OCI-LY7 (cell line): ENCODE measurements around the gene RPS15. TPM values are rescaled to one million over a fixed set of nuclear protein-coding genes. Genes with fewer than 3 reads are reported as not detected.

ENCODE experiments used
- BruUV-seq: library from RNA; stranded (reverse); fragments of 400-500 nt; replicated peaks from 2 replicates; lab custom pipeline; 2021; lab: Mats Ljungman, UMichigan
- CTCF ChIA-PET: fragments of 300-600 bp; sonication (Branson Sonifier 250); formaldehyde crosslinking; loops from one replicate; lab custom pipeline; 2022; ENCODE audit warnings: antibody characterized with exemption; ENCODE audit not compliant: unreplicated experiment; lab: Charles Lee
- POLR2A ChIA-PET: fragments of 300-600 bp; sonication (Branson Sonifier 250); formaldehyde crosslinking; loops from one replicate; lab custom pipeline; 2022; ENCODE audit warnings: antibody characterized with exemption; lab: Charles Lee
- DNase-seq: peaks from one replicate; pipeline ENCODE4 v3.0.0-alpha.2; 2015; ENCODE audit warnings: low spot score
- H2AFZ ChIP-seq: fragments of 200-600 bp; sonication (generic), shearing (Covaris generic); 2 replicates; pipeline ENCODE4 v1.6.1; 2014; ENCODE audit warnings: mild to moderate bottlenecking, antibody characterized with exemption, low read length, moderate library complexity
- H3K27ac ChIP-seq: fragments of 200-600 bp; sonication (generic); 2 replicates; pipeline ENCODE4 v1.5.1; 2014; ENCODE audit warnings: mixed run types, low read depth, mild to moderate bottlenecking, moderate library complexity, low read length, inconsistent platforms; ENCODE audit not compliant: poor library complexity, severe bottlenecking
- H3K36me3 ChIP-seq: fragments of 200-600 bp; sonication (generic); 2 replicates; pipeline ENCODE4 v1.6.1; 2014; ENCODE audit warnings: mild to moderate bottlenecking, antibody characterized with exemption, low read length, moderate library complexity, mixed read lengths; ENCODE audit not compliant: insufficient read depth
- H3K4me1 ChIP-seq: fragments of 200-600 bp; sonication (generic); 2 replicates; pipeline ENCODE4 v1.5.1; 2014; ENCODE audit warnings: mild to moderate bottlenecking, low read length; ENCODE audit not compliant: insufficient read depth, poor library complexity, severe bottlenecking
- H3K4me2 ChIP-seq: fragments of 200-600 bp; sonication (generic); 2 replicates; pipeline ENCODE4 v1.6.1; 2014; ENCODE audit warnings: mild to moderate bottlenecking, low read length
- H3K4me3 ChIP-seq: fragments of 200-600 bp; sonication (generic); 2 replicates; pipeline ENCODE4 v1.5.1; 2014; ENCODE audit warnings: mild to moderate bottlenecking, low read depth, low read length; ENCODE audit not compliant: poor library complexity, severe bottlenecking
- H3K79me2 ChIP-seq: fragments of 200-600 bp; sonication (generic); 2 replicates; pipeline ENCODE4 v1.6.1; 2016; ENCODE audit warnings: low read depth, mild to moderate bottlenecking, low read length, moderate library complexity, mixed read lengths; ENCODE audit not compliant: insufficient read depth
- H3K9me2 ChIP-seq: fragments of 200-600 bp; sonication (generic); 2 replicates; pipeline ENCODE4 v1.6.1; 2016; ENCODE audit warnings: mild to moderate bottlenecking, low read length, mixed read lengths; ENCODE audit not compliant: insufficient read depth
- H3K9me3 ChIP-seq: fragments of 200-600 bp; sonication (generic); 2 replicates; pipeline ENCODE4 v1.6.1; 2014; ENCODE audit warnings: mild to moderate bottlenecking, mixed run types, low read length, mixed read lengths
- H4K20me1 ChIP-seq: fragments of 200-600 bp; sonication (generic); 2 replicates; pipeline ENCODE4 v1.6.1; 2014; ENCODE audit warnings: mild to moderate bottlenecking, antibody characterized with exemption, low read length, moderate library complexity, mixed read lengths; ENCODE audit not compliant: insufficient read depth
- CTCF ChIP-seq: fragments of 200-600 bp; sonication (generic); conservative IDR thresholded peaks from 2 replicates; pipeline ENCODE4 v1.5.1; 2014; ENCODE audit warnings: mild to moderate bottlenecking, antibody characterized with exemption, low read length, moderate library complexity, mixed read lengths
- EZH2phosphoT487 ChIP-seq: fragments of 200-600 bp; sonication (generic); IDR thresholded peaks from 2 replicates; pipeline ENCODE4 v1.6.1; 2018; ENCODE audit warnings: low read depth, borderline replicate concordance, mild to moderate bottlenecking, mixed run types, antibody characterized with exemption, low read length, moderate library complexity, mixed read lengths
- intact Hi-C: fragments of 100-400 bp; cut with micrococcal nuclease; formaldehyde crosslinking; loops from one replicate; pipeline ENCODE4 v1.10.0; 2022; ENCODE audit not compliant: unreplicated experiment
- total RNA-seq, 2 experiments: library from RNA; depleted of rRNA in 1 of 2; stranded (reverse); fragments of >200 nt in 1 of 2; shearing (Covaris generic) in 1 of 2; gene quantifications; 2 replicates each; pipeline ENCODE4 v1.2.3, GENCODE V29; 2014 to 2022

Gene RPS15
- total RNA-seq, 2 experiments from 2014 or later = 1,860 to 2,068 TPM

DNA sequence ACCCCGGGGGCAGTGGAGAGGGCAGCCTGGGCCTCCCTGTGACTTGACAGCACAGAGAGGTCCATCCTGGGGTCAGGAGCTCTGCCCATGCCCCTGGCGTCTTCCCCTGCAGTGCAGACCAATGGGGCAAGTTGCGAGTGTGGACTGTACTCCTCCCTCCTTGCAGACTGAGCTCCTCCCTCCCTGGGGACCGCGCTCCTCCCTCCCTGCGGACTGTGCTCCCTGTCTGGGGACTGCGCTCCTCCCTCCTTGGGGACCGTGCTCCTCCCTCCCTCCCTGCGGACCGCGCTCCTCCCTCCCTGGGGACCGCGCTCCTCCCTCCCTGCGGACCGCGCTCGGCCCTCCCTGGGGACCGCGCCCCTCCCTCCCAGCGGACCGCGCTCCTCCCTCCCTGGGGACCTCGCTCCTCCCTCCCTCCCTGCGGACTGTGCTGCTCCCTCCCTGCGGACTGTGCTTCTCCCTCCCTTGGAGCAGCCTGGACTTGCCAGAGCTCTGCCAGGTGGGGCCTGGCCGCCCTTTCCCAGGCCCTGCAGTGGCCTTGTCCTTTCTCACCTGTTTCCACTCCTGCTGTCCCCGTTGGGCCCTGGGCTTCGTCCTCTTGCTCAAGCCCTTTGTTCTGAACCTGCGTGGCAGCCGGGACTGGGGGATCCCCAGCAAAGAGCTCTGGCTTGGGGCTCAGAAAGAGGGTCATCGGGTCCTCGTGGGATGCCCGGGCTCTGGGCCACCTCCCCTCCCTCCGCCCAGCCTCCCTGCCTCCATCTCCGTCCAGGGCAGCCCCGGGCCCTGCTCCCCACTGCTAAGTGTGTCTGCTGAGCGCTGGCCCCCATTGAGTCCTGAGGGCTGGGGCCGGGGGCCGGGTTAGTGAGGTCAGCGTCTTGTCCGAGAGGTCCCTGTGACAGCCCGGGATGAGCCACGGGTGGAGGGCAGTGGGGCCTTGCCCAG is 43.7 kb upstream of the RPS15 start:
- no peaks in the 10 kb centered on the region for H3K79me2 ChIP-seq
- H3K27ac ChIP-seq = no peak overlapping the region
- POLR2A ChIA-PET = interaction anchor here (0.7 kb wide), 1 partner anchor 114 kb away, joined by 4 read pairs; no protein-coding TSS in a partner anchor
- CTCF ChIA-PET = no interaction called here
- H3K4me3 ChIP-seq = no peak overlapping the region
- no TSS peak for BruUV-seq
- H3K9me2 ChIP-seq = no peaks in the 10 kb centered on the region
- H4K20me1 ChIP-seq = no peaks in the 10 kb centered on the region
- no peak overlapping the region for H3K4me2 ChIP-seq
- no peak for DNase-seq
- peaks cover 64% of the 10 kb centered on the region for H3K36me3 ChIP-seq
- H3K4me1 ChIP-seq = no peaks in the 10 kb centered on the region
- intact Hi-C loops = no loop called here
- H3K9me3 ChIP-seq = no peaks in the 10 kb centered on the region
- no peak for TF ChIP-seq EZH2phosphoT487
- TF ChIP-seq CTCF = no peak
- H2AFZ ChIP-seq = no peak overlapping the region

DNA sequence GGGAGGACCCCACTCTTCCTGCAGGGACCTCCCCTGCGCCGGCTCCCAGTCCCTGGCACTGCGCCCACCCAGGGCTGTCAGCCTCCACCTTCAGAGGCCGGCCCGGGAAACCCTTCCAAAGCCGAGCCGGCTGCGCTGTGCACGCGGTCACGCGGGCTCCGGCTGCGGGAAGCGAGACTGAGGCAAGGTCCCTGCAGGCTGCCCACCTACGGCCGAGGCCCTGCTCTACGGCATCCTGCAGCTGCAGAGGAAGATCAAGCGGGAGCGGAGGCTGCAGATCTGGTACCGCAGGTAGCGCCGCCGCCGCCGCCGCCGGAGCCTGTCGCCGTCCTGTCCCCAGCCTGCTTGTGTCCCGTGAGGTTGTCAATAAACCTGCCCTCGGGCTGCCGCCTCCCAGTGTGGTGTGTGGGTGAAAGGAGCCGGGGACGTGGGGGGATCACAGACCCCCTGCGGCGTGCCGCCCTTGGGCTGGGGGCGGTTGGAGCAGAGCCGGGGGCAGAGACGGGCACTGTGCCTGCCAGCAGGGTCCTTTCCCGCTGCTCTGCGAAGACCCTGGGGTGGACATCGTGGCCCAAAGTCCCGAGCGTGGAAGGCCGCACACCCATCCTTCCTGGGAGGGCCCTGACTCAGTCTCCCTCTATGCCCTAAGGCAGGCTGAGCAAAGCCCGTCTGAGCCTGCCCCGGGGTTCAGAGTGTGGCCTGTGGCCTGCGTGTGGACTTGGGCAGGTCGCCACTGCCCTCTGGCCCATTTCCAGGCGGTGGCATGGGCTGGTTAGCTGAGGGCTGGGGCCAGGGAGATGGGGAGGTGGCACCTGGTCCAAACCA is 42.8 kb upstream of the RPS15 start:
- H4K20me1 ChIP-seq = no peaks in the 10 kb centered on the region
- ChIA-PET POLR2A (no interaction called here), CTCF (no interaction called here)
- H2AFZ ChIP-seq = no peak overlapping the region
- TF ChIP-seq CTCF (no peak), EZH2phosphoT487 (no peak)
- DNase-seq = no peak
- no peak overlapping the region for H3K4me2 ChIP-seq
- H3K4me1 ChIP-seq = peaks cover 1% of the 10 kb centered on the region
- BruUV-seq = no TSS peak
- no peaks in the 10 kb centered on the region for H3K9me2 ChIP-seq
- intact Hi-C loops = no loop called here
- no peak overlapping the region for H3K27ac ChIP-seq
- H3K79me2 ChIP-seq = no peaks in the 10 kb centered on the region
- peaks cover 59% of the 10 kb centered on the region for H3K36me3 ChIP-seq
- H3K9me3 ChIP-seq = no peaks in the 10 kb centered on the region
- no peak overlapping the region for H3K4me3 ChIP-seq
